NK-92 (cell line): ENCODE results near the gene SLC29A2.
"Not testable (repeated sequence)": the region's sequence is repeated elsewhere in the genome, so short reads cannot be mapped to it uniquely, and the experiment has no call there.

Experiments used
- DNase-seq: peaks from one replicate; lab custom pipeline; 2025; ENCODE audit not compliant: unreplicated experiment; lab: John Stamatoyannopoulos, UW

Gene SLC29A2

DNA sequence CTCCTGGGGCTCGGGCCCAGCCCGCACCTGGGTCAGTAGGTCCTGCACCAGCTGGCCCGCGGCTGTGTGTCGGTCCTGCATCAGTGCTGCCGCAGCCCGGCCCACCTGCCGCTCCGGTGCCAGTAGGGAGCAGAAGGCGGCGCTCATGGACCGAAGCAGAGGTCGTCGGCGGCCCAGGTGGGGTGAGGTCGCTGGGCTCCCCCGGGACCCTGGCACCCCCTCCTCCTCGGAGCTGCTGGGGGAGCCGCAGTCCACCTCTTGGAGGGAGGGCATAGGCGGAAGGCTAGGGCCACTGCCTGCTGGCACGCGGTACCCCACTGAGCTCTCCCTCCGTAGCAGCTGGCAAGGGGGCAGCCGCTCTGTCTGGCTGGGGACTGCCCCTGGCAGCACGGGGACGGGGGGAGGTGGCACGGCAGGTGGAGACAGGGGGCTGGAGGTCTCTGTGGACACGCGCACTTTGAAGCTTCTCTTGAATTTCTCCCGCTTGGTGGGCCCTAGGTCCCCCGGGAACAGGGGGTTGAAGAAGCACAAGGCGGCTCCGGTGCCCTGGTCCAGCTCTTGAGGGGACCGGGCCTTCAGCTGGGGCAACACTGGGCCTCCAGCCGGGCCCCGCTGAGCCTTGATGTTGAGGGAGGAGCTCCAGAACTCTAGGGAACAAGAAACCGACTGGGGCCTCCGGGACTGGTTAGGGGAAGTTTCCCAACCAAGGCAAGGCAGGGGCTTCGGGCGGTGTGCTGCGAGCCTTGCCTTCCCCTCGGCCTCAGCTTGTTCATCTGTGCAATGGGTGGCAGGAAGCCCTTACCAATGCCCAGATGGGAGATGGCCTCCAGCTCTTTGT lies 36.7 kb downstream of the SLC29A2 start:
- DNase-seq: no peak

DNA sequence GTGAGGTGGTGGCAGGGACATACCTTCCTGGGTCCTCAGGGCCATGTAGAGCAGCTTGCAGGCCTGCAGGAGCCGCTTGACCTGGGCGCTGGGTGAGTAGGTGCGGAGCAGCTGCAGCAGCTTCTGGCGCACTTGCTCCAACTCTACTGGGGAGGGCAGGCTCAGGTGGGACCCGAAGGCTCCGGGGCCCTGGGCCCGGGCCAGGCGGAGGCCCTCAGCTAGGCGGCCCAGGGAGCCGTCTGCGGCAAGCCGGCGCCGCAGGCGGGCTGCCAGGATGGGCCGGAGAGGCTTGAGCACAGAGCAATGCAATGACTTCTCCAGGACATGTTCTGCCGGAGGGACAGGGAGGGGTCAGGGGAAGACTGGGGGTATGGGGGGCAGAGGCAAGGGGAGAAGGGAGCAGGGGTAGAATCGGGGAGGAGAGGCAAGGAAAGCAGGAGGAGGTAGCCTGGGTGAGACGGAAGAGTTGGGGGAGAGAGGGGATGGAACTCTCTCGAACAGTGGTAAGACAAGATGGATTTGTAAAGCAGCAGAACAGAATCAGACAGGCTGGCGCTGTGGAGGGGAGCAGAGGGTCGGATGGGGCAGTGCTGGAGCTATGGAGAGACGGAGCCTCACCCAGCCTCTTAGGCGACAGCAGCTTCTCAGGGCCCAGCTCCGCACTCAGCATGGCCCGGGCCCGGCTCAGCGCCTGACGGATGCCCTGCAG lies 37.5 kb downstream of the SLC29A2 start:
- DNase-seq: no peak

DNA sequence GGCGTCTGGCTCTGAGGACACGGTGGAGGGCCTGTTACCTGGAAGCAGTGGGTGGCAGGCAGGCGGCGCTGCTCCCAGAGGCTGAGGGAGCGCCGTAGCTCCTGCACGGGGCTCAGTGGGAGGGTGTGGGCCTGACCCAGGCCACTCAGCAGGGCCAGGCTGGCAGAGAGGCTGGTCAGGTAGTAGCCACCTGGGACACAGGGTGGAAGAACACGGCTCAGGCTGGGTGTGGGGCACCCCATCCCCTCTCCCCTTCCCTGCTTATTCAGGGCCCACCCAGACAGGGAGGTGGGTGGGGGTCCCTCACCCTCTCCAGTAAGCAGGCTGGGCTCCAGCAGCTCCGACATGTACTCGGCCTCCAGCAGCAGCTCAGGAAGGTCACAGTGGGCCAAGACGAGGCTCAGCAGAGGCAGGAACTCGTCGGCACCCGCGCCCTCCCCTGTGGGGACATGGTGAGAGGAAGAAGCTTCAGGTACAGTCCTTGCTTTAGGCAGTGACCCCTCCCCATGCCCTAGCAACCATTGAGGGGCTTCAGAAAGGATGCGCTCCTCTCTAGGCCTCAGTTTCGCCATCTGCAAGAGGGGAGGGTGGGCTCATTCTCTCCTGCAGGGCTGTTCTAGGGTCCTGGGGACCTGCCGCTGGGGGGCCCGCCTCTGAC lies 38.2 kb downstream of the SLC29A2 start:
- DNase-seq: no peak

DNA sequence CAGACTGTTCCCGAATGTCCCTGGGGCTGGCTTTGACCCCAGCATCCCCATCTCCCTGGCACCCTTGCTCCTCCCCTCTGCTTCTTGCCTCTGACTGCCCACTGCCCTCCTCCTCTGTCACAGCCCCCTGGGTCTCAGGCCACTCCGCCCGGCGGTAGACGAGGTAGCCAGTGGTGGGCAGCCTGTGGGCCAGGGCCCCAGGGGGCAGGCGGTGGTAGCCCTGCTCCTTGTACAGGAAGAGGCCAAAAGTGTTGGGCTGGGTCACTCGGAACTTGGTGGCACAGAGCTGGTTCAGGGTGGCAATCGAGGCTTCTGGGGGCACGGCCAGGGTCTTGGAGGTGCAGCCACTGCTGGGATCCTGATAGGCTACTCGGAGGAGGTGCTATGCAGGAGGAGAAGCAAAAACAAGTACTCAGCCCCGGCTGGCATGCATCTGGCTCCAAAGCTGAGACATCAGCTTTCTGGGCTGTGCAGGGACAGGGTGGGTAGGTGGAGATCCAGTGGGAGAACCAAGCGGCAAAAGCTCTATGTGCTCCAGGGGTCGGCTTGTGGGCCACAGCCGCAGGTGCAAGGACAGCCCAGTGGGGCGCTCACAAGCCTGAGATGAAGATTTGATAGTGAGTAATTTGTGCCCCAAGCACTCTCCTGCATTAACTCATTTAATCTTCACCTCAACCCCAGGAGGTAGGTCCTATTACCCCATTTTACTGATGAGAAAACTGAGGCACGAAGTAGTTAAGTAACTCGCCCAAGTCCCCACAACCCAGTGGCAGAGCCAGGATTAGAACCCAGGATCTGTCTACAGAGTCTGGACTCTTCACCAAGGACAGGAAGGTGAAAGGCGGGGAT lies 39.0 kb downstream of the SLC29A2 start:
- DNase-seq: no peak

DNA sequence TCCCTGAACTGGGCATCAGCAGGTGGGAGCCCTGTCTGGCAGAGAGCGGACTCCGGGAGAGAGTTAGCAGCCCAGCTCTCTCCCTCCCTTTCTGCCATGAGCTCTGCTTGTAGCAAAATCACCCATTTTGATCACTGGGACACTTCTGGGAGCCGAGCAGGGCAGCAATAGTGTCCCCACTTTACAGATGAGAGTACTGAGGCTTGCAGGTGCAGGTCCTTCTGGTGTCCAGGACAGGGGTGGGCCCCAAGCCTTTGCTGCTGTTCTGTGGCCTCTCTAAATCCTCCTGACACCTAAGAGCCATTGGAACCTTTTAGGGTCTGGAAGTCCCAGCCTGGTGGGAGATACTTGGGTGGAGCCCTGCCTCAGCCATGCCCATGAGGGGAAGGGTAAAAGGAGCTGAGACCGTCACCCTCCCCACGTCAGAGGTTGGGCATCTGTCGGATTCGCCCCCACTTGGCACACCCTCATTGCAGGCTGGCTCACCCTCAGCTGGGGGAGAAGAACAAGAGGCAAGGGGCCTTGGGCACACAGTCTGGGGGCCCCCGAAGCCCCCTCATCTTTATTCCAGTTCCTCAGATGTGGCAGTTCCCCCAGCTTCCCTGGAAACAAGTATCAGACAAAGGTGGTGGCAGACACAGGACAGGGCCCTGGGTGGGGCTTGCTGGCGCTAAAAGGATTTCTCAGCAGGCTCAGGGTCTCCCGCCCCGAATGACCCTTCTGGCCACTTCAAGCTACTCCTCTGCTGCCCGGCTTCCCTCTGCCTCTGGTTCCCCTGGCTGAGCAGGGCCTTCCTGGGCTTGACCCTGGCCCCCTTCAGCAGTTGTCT lies 39.8 kb downstream of the SLC29A2 start:
- DNase-seq: no peak

DNA sequence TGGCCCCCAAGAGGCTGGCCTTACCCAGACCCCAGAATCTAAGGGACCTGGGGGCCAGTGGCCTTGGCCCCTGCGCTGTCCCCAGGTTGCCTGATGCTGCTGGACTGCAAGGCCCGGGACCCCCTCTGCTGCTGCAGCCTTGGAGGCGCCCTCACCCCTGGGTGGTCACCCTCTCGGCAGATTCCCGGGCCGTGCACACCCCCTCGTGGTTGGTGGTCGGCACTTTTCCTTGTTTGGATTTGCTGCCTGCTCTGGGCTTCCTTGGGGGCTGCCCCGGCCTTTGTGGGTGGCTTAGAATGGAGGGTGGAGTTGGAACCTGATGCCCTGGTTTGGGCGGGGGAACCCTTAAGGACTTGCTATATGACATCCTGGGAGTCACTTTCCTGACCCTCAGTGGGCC lies 40.6 kb downstream of the SLC29A2 start:
- no peak for DNase-seq

DNA sequence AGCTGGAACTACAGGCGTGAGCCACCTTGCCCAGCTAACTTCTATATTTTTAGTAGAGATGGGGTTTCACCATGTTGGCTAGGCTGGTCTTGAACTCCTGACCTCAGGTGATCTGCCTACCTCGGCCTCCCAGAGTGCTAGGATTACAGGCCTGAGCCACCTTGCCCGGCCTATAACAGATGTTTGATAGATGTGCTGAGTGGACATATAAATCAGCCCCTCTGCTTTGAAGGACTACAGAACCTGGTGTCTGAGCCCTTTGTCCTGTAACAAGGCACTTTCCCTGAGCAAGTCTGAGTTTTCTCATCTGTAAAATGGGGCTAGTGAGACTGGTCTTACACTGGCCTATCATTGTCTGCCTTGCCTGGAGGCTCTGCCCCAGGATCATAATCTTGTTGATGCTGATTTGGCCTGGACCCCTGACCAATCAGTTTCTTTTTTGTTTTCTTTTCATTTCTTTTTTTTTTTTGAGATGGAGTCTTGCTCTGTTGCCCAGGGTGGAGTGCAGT lies 42.3 kb downstream of the SLC29A2 start:
- no peak for DNase-seq

DNA sequence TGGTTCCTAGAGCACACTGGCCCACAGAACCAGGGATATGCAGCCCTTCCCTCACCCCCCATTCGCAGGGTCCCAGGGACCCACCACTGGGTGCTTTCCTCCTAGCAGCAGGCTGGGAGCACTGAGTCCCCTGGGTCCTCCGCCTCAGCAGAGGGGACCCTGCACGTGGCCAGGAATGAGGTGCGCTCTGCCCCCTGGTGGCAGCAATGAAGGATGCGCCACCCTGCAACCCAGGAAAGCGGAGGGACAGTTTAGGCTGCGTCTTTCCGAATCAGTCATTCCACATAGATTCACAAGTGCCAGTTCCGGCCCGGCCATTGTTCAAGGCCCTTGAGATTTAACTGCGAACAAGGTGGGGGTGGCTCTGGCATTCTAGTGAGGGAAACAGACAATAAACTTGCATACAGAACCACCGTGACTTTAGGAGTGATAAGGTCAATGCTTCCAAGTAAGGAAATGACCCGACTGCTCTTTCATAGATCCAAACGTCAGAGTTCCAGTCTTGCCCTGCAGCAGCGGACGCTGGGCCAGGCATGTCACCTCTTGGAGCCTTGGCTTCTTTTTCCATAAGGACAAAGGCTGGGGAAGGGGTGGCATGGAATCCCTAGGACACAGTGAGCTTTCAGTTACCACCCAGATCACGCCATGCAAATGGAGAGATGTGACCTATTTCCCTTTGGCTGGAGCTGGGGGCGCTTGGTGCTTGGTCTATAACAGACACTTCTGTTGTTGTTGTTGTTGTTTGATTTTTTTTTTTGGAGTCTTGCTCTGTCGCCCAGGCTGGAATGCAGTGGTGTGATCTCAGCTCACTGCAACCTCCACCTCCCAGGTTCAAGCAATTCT lies 43.0 kb downstream of the SLC29A2 start:
- DNase-seq: no peak

DNA sequence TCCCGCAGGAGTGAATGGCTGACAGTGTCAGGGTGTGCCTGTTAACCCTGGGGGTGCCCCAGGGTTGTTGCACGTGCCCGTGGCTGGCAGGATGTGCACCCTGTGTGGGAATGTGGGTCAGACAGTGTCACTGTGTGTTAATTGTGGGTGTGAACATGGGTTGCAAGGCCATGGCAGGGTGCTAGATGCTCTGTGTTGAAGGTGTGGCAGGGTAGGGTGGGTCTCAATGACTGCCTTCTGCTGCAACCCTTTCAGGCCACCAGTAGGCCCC lies 43.6 kb downstream of the SLC29A2 start:
- no peak for DNase-seq

DNA sequence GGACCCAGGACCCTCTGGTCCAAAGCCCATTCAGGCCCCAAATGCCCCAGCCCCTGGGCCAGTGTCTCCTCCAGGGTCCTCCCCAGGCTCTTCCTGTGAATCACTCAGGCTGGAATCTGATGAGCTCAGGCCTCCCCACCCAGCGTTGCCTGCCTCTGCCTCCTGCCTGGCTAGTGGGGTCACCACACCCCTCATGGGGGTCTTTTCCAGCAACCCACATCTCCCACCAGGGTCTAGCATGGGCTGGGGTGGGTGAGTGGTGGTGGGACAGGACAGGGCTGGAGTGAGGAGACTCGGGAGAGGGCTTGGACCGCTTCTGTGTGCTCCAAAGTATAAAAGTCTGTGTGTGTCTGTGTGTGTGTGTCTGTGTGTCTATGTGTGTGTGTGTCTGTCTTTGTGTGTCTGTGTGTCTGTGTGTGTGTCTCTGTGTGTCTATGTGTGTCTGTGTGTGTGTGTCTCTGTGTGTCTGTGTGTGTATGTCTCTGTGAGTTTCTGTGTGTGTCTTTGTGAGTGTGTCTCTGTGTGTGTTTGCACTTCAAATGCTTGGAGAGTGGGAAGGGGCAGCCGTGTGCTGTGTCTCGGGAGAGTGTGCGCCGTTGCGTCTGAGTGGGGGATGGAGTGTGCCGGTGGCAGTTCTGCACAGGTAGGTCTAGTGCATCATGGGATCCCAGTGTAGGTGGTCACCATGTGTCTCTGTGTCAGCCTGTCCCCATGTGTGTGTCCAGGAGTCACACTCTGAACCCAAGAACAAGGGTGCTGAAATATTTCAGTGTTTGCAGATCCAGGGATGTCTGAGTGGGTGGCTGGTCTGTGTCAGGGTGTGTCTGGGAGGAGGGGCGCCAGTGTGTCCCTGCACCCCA lies 44.2 kb downstream of the SLC29A2 start:
- DNase-seq: no peak

DNA sequence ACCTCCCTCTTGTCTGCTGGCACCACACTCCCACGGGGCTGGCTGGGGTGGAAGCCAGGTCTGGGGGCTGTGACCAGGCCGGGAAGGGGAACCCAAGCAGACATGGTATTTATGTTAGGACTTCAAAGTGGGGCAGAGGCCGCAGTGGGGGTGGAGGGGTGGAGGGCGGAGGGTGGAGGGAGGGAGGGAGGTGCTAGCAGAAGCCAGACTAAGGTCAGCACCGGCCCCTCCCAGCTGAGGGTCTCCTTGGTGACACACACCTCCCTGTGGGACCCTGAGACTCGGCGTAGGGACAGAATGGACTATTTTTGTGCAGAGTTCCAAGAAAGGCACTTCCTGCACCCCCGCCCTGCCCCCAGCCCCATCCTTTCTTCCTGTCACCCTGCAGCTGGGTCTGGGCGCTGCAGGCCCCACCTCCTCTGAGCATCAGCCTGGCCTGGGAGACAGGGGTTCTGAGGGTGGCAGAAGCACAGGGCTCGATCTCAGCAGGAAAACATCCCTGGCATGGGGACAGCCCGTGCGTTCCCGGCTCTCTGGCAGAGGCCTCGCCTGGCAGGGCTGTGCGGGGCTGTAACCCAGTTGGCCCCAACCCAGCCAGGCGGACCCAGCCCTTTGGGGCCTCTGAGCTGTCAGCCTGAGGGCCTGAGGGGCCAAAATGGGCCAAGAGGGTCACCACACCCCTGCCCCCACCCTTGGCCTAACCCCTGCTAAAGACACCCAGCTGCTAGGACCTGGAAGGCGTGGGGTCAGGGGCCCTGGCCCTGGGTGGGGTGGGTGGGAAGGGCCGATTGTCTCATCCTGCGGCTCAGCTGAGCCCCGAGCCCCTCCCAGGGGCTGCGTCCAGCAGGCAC lies 45.1 kb downstream of the SLC29A2 start:
- DNase-seq: no peak

DNA sequence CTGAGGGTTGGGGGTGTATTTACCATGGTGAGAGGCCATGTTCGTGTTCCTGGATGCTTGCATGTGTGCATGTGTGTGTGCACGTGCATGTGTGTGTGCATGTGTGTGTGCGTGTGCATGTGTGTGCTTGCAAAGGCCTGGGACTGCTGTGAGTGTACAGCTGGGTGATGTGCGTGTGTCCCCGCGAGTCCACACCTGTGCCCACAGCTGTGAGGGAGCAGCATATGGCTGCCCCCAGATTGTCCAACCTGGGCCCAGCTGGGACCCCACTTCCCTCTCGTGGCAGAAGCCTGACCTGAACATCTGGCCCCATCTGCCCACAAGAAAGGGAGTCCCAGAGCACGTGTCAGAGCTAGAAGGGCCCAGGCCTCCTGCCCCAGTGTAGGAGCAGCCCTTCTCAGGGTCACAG lies 46.3 kb downstream of the SLC29A2 start:
- DNase-seq: no peak

DNA sequence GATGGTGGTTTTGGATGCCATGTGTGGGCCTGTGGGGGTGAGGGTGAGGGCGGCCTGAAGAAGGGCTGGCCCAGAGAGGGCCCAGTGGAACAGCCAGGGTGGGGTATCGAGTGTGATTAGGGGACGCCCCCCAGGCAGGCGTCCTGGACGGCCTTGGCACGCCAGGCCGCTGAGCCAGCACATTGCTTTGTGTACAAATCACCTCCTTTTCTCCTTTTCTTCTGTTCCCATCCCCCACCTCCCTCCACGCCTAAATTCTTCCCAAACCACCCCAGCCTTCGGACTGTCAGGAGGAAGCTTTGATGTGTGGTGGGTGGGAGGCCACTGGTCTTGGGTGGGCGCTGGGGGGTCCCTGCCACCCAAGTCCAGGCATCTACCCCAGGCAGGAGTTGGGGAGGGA lies 46.9 kb downstream of the SLC29A2 start:
- DNase-seq: no peak

DNA sequence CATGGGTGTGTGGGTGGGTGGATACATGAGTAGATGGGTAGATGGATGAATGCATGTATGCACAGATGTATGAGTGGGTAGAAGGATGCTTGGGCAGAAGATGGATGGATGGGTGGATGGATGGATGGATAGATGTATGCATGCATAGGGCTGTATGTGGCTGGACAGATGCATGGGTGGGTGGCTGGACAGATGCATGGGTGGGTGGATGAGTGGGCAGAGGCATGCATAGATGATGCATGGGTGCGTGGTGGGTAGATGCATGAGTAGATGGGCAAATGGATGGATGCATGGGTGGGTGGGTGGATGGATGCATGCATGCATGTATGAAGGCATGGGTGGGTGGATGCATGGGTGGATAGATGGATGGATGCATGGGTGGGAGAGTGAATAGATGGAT lies 47.9 kb downstream of the SLC29A2 start:
- DNase-seq: no peak

DNA sequence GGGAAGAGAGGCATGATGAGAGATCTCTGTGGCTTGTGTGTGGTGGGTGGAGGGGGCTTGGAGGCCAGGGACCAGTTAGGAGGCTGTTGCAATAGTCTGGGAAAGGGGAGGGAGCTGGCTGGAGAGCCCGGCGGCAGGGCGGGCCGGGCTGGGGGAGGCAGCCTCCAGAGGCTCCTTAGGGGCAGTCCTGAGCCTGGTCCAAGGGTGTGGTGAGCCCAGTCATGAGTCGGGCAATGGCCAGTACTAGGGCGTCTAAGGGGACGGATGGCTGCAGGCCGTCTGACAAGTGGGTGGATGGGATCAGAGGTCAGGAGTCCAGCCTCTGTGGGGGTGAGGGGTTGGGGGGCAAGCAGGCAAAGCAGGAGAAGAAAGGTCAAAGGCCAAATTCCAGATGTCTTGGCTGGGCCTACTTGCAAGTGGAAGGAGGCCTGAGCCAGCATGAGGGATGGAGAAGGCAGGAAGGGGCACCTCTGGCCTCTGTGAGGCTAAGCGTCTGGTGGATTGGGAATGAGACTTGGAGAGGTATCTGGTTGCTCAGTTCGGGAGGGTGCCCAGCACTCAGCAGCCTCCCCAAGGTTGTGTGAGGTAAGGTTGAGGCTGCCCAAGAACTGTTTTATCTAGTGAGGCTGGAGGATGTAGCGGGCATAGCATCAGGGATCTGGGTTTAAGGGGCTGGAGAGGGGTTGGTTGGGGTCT lies 48.7 kb downstream of the SLC29A2 start:
- no peak for DNase-seq

DNA sequence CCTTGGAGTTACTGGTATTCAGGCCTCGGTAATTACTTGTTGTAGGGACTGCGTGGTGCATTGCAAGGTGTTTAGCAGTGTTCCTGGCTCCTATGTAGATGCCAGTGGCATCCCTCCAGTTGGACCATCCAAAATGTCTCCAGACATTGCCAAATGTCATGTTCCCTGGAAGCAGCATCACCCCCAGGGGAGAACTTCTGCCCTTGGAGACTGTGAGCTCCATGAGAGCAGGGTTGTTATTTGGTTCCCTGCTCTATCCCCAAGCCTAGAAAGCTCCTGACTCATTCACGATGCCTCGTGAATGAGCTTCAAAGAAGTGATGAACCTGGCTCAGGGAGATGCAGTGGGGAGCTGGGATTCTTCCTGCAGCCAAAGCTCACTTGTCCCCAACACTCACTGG lies 50.0 kb downstream of the SLC29A2 start:
- no peak for DNase-seq

DNA sequence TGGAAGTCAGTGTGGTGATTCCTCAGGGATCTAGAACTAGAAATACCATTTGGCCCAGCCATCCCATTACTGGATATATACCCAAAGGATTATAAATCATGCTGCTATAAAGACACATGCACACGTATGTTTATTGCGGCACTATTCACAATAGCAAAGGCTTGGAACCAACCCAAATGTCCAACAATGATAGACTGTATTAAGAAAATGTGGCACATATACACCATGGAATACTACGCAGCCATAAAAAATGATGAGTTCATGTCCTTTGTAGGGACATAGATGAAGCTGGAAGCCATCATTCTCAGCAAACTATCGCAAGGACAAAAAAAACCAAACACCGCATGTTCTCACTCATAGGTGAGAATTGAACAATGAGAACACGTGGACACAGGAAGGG lies 50.8 kb downstream of the SLC29A2 start:
- DNase-seq: not testable (repeated sequence)
